RPMI8226 (cell line): ENCODE results near the gene SIGLEC12.
"Not testable (repeated sequence)": the region's sequence is repeated elsewhere in the genome, so short reads cannot be mapped to it uniquely, and the experiment has no call there.

Experiments used
- DNase-seq: peaks from one replicate; pipeline ENCODE4 v3.0.0-alpha.2; 2015

Gene SIGLEC12

DNA sequence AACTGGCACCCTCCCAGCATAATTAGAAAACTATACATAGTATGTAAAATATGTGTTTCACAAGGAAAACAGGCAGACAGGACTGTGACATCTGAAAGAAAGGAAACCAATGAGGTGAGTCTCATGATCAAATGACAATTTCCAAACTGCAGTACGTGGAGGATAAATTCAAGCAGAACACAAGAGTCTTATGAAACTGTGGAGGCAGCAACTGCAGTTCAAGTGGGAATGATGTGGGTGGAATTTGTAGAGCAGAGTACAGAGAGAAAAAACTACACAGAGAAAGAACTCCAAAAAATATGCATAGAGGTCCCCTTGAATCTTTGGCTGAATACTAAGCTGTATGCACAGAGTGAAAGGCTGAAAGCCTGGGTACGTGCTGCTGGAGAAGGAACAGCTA lies 20.2 kb upstream of the SIGLEC12 start:
- DNase-seq: no peak

GRCh38 chr19:51521357-51521756 lies 19.8 kb upstream of the SIGLEC12 start:
- no peak for DNase-seq

DNA sequence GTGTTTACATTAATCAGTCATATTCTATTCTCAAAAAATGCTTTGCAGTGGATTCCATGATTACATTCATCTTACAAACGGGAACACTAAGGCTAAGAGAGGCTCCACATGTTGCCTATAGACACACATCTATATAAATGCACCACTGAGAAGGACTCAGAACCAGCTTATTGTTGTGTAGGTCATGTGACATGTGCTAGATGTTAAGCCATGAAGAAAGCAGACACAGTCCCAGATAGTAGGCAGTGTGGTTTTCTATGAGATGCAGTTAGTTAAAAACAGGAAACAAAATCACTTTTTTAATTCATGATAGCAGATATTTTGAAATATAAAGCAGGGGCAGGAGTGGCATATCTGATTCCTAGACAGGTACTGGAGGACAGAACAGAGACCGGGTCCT lies 19.1 kb upstream of the SIGLEC12 start:
- no peak for DNase-seq

DNA sequence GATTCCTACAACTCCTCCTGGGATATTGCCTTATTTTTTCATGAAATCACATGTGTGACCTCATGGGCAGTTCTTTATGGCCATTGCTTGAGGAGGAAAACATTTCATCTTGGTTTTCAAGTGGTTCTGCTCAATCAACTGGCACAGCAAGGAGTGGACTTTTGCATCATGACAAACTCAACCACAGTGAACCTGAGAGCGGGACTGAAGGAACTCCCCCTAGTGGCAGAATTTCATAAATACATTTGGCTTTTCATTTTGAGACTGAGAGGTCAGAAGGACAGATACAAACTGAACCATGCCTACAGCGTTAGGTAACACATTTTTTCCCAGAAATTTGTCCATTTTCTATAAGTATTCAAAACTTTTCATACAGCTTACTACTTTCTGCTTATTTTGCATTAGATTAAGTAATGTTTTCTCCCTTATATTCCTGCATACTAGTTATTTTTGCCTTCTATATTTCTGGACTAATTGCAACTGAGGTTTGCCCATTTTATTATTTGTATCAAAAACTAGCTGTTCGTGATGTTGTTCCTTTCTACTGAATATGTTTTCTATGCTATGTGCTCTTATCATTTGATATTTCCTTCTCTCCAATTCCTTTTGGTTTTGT lies 13.4 kb upstream of the SIGLEC12 start:
- DNase-seq: peak; percentile 67

- no peak for DNase-seq
Observed at GRCh38 chr19:51513968-51514367, 12.4 kb upstream of the SIGLEC12 start.

GRCh38 chr19:51511353-51511752 lies 9.8 kb upstream of the SIGLEC12 start:
- peak; percentile 33 for DNase-seq

DNA sequence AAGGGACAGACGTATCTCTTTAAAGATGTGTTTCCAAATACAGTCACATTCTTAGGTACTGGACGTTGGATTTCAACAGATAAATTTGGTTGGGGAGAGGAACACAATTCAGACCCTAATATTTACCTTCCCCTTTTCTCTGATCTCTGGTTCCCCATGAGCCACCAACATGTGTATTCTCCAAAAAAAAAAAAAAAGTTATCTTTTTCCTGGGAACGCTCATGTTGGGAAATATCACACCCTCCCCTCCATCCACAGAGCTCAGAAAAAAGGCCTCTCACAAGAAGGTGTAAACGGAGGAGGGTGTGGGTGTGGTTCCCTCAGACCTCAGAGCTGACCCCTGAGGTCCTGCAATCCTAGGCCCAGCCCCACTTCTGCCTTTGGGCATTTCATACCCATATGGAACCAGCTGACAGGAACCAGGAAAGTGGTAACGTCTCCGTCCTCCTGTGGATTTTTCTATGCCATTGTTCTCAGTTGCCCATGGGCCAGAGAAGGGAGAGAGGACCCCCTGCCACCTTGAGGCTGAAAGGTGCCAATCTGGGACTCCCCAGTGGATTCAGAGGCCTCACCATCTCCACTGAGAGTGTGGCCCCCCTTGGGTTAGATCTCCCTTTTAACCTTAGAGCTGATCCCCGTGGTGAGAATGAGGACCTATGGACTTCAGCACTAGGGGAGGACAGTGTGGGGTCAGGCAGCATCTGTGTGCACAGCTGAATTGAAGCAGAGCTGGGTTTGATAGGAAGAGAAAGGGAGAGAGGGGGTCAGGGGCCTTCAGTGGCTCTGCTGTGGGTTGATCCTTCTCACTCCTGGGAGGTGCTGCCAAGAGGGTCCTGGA lies 8.4 kb upstream of the SIGLEC12 start:
- DNase-seq: no peak

- no peak for DNase-seq
Observed at GRCh38 chr19:51508059-51508733, 6.6 kb upstream of the SIGLEC12 start.

GRCh38 chr19:51507640-51508058 lies 6.0 kb upstream of the SIGLEC12 start:
- DNase-seq: no peak

- no peak for DNase-seq
Observed at GRCh38 chr19:51507192-51507591, 5.6 kb upstream of the SIGLEC12 start.

DNA sequence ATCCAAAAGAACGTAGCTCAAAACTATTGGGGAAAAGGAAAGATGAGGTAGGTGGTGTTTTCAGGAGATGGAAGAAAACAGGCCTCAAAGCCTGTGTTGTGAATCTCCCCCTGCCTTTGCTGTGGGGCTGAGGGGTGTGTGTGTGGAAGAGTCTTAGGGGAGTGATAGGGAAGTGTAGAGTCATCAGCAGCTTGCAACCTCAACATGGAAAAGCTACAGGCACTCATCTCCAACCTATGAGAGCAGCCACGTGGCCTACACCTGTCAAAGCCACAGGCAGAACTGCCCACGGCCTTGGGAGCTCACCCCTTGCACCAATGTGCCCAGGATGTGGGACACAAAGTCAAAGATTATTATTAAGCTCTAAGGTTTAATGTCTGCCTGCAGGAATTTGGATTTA lies 4.3 kb upstream of the SIGLEC12 start:
- no peak for DNase-seq

- DNase-seq: no peak
Observed at GRCh38 chr19:51503896-51504295, 2.3 kb upstream of the SIGLEC12 start.

- no peak for DNase-seq
Observed at GRCh38 chr19:51503286-51503817, 1.8 kb upstream of the SIGLEC12 start.

DNA sequence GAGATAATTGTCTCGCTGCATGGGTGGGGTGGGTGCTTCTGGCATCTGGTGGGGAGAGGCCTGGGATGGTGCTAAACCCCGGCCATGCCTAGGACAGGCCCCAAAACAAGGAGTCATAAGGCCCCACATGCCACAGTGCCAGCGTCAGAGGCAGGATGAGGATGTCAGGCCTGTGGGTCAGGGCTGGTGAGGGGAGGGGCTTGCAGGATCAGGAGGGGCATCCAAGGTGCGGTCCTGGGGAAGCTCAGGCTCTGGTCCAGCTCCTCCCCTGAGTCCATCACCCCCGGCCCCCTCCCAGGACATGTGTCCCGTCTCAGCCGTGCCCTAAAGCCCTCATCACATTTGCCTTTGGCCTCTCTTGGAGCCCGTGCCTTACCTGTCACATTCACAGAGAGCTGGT lies 669 bp downstream of the SIGLEC12 start:
- DNase-seq: not testable (repeated sequence)

DNA sequence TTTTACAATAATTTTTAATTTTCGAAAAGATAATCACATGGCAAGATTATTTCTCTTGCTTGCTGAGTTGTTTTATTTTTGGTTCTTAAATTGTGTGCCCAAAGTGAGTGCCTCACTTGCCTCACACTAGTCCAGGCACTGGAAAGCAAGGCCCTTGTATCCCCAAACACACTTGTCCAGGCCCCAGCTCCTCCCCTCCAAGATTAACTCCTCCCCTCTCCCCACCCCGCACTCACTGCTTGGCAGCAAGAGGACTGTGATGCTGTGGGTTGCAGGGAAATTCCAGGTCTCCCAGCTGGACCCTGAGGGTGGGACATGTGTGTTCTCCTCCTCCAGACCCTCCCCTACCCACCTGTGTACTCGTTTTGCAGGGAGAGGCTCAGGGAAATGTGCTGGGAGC lies 3.9 kb downstream of the SIGLEC12 start:
- no peak for DNase-seq

- DNase-seq: no peak
Observed at GRCh38 chr19:51493776-51494175, 7.8 kb downstream of the SIGLEC12 start.

GRCh38 chr19:51491586-51491985 lies 10.0 kb downstream of the SIGLEC12 start:
- DNase-seq: no peak

DNA sequence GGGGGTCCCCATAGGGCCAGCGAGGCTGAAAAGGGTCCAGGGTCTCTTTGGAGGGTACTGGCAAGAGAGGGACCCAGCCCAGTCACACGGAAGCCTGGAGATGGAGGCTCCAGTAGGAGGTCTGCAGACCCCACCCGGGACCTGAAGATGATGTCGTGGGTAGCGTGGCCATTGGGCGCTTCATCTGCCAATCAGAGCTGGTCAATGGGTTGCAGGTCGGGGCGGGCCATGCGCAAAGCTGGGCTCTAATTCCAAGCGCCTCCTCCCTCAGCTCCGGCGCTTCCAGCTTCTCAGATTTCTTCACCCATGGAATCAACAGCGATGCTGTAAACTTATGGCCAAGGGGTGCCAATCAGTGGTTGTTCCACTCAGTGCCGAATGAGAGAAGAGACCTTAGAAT lies 10.9 kb downstream of the SIGLEC12 start:
- no peak for DNase-seq

- DNase-seq: no peak
Observed at GRCh38 chr19:51489113-51489512, 12.5 kb downstream of the SIGLEC12 start.

DNA sequence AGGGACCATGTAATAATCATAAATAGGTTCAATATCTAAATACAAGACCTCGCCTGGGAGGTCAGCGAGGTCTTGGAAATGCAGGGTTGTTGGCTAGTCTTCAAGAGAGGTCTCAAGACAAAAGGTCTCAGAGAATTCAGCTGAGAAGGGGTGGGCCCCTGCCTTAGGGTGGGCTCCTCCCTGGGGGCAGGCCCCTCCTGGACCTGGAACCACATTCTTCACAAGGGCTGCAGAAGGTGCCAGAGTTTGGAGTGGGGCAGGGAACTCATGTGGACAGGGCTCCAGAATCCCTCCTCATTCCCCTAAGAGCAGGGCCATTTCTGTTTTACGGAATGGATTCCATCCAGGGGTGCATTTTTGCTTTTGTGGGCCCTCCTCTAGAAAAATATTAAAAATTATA lies 13.1 kb downstream of the SIGLEC12 start:
- DNase-seq: no peak

GRCh38 chr19:51485960-51486660 lies 15.5 kb downstream of the SIGLEC12 start:
- DNase-seq: no peak

- peak; percentile 51 for DNase-seq
Observed at GRCh38 chr19:51480590-51480989, 21.0 kb downstream of the SIGLEC12 start.
